Measurements from ENCODE around the gene SMIM23. TPM values are rescaled to one million over a fixed set of nuclear protein-coding genes. Genes with fewer than 3 reads are reported as not detected.

SMIM23 gene
- not detected for total RNA-seq

GRCh38 chr5:171785517-171785916 lies at the start of gene SMIM23:
TSS of gene SMIM23 (plus strand) at chr5:171785817. CDS start at chr5:171785872, 55 bp downstream.
- no peak for DNase-seq (ENCODE audit: low spot score)
- ATAC-seq = no peak

- DNase-seq (ENCODE audit: low spot score) (peak; percentile 81), ATAC-seq (peak; percentile 91)
These were observed 48.4 kb upstream of the SMIM23 start for GRCh38 chr5:171736976-171737891.

- ATAC-seq (no peak), DNase-seq (ENCODE audit: low spot score) (no peak)
These were observed 47.1 kb upstream of the SMIM23 start for GRCh38 chr5:171738501-171738900.

- ATAC-seq (no peak), DNase-seq (ENCODE audit: low spot score) (no peak)
These were observed 46.3 kb upstream of the SMIM23 start for GRCh38 chr5:171739271-171739670.

- ATAC-seq = no peak
- no peak for DNase-seq (ENCODE audit: low spot score)
These were observed 42.1 kb upstream of the SMIM23 start for GRCh38 chr5:171743436-171744076.

- DNase-seq (ENCODE audit: low spot score) (no peak), ATAC-seq (no peak)
These were observed 41.4 kb upstream of the SMIM23 start for GRCh38 chr5:171744264-171744663.

- ATAC-seq (no peak), DNase-seq (ENCODE audit: low spot score) (no peak)
These were observed 40.7 kb upstream of the SMIM23 start for GRCh38 chr5:171744882-171745281.

- ATAC-seq = no peak
- DNase-seq (ENCODE audit: low spot score) = no peak
These were observed 40.0 kb upstream of the SMIM23 start for GRCh38 chr5:171745602-171746001.

GRCh38 chr5:171747061-171747859 lies 38.4 kb upstream of the SMIM23 start:
- DNase-seq (ENCODE audit: low spot score) (no peak), ATAC-seq (no peak)

- DNase-seq (ENCODE audit: low spot score) (no peak), ATAC-seq (no peak)
These were observed 36.9 kb upstream of the SMIM23 start for GRCh38 chr5:171748720-171749119.

- DNase-seq (ENCODE audit: low spot score) (no peak), ATAC-seq (no peak)
These were observed 36.3 kb upstream of the SMIM23 start for GRCh38 chr5:171749365-171749764.

GRCh38 chr5:171750311-171750788 lies 35.3 kb upstream of the SMIM23 start:
- no peak for DNase-seq (ENCODE audit: low spot score)
- peak; percentile 63 for ATAC-seq

- peak; percentile 39 for ATAC-seq
- DNase-seq (ENCODE audit: low spot score) = no peak
These were observed 30.2 kb upstream of the SMIM23 start for GRCh38 chr5:171755354-171755821.

- DNase-seq (ENCODE audit: low spot score) = no peak
- ATAC-seq = no peak
These were observed 27.6 kb upstream of the SMIM23 start for GRCh38 chr5:171757853-171758535.

GRCh38 chr5:171759777-171760176 lies 25.8 kb upstream of the SMIM23 start:
- ATAC-seq (no peak), DNase-seq (ENCODE audit: low spot score) (no peak)

- DNase-seq (ENCODE audit: low spot score) (no peak), ATAC-seq (no peak)
These were observed 23.5 kb upstream of the SMIM23 start for GRCh38 chr5:171762021-171762608.

- no peak for ATAC-seq
- DNase-seq (ENCODE audit: low spot score) = no peak
These were observed 22.7 kb upstream of the SMIM23 start for GRCh38 chr5:171762903-171763302.

- ATAC-seq = no peak
These were observed 21.4 kb upstream of the SMIM23 start for GRCh38 chr5:171764265-171764664.

GRCh38 chr5:171766875-171767274 lies 18.7 kb upstream of the SMIM23 start:
- ATAC-seq (no peak), DNase-seq (ENCODE audit: low spot score) (no peak)

More at GRCh38 chr5:171764265-171764664, 21.4 kb upstream of the SMIM23 start:
- no peak for DNase-seq (ENCODE audit: low spot score)

GRCh38 chr5:171770153-171770552 lies 15.5 kb upstream of the SMIM23 start:
- DNase-seq (ENCODE audit: low spot score) (no peak), ATAC-seq (no peak)
